Fibroblast of lung (primary cell): ENCODE results near the gene GMNN.

Experiments
- EZH2 ChIP-seq: IDR thresholded peaks from 2 replicates; pipeline ENCODE4 v1.5.1; 2012; ENCODE audit warnings: low read length, control low read depth, mild to moderate bottlenecking; ENCODE audit errors: missing control alignments
- TF ChIP-seq, protein P1 (sequence below), 2 donors: IDR thresholded peaks in 1 of 2; conservative IDR thresholded peaks in 1 of 2; 1 replicate in 1 of 2; 2 replicates in 1 of 2; pipeline ENCODE4 v1.5.1; 2011 to 2012; ENCODE audit warnings: low read length in 2 of 2, control low read depth in 1 of 2, inconsistent platforms in 1 of 2, low read depth in 1 of 2, mild to moderate bottlenecking in 1 of 2

DNA sequence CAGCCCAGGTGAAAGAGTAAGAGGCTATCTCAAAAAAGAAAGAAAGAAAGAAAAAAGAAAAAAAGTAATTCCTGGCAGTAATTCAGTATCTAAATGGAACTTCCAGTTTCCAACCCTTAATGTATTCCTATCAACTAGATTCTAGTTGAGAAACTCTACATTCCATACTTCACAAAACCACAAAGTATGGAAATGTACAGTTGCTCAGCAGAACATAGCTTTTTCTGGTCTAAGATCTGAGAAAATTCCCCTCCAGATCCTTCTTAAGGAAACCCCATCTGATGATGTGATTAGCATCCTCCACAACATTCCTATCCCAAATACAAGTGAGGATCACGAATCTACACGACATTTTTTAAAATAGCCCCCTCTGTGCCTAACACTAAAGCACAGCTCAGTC is 20.4 kb downstream of the GMNN start:
- TF ChIP-seq, protein P1, sequence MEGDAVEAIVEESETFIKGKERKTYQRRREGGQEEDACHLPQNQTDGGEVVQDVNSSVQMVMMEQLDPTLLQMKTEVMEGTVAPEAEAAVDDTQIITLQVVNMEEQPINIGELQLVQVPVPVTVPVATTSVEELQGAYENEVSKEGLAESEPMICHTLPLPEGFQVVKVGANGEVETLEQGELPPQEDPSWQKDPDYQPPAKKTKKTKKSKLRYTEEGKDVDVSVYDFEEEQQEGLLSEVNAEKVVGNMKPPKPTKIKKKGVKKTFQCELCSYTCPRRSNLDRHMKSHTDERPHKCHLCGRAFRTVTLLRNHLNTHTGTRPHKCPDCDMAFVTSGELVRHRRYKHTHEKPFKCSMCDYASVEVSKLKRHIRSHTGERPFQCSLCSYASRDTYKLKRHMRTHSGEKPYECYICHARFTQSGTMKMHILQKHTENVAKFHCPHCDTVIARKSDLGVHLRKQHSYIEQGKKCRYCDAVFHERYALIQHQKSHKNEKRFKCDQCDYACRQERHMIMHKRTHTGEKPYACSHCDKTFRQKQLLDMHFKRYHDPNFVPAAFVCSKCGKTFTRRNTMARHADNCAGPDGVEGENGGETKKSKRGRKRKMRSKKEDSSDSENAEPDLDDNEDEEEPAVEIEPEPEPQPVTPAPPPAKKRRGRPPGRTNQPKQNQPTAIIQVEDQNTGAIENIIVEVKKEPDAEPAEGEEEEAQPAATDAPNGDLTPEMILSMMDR (conservative IDR thresholded peaks at IDR 0.05 in 1 of 2, IDR thresholded peaks at IDR 0.05 in 1 of 2; ENCODE audit: low read depth in 1 of 2, low read length in 2 of 2), result no peak
- no peak for TF ChIP-seq EZH2
